Gastrocnemius medialis (tissue), 4 donors: Measurements from ENCODE around the gene TIGIT.

Source experiments
- POLR2A ChIP-seq, 2 donors: fragments of 450-650 bp; IDR thresholded peaks; one replicate each; pipeline ENCODE4 v1.6.1; 2017; ENCODE audit warnings: antibody characterized with exemption in 2 of 2, mild to moderate bottlenecking in 2 of 2, moderate library complexity in 2 of 2
- TF ChIP-seq, protein P1 (sequence below), 5 experiments: fragments of 450-650 bp in 3 of 5; fragments of 200-600 bp in 2 of 5; sonication (generic) in 2 of 5; IDR thresholded peaks in 4 of 5; conservative IDR thresholded peaks in 1 of 5; 1 replicate in 4 of 5; 2 replicates in 1 of 5; pipeline ENCODE4 v1.5.1; 2016 to 2019; ENCODE audit warnings: antibody characterized with exemption in 5 of 5, mild to moderate bottlenecking in 3 of 5, moderate library complexity in 3 of 5

DNA sequence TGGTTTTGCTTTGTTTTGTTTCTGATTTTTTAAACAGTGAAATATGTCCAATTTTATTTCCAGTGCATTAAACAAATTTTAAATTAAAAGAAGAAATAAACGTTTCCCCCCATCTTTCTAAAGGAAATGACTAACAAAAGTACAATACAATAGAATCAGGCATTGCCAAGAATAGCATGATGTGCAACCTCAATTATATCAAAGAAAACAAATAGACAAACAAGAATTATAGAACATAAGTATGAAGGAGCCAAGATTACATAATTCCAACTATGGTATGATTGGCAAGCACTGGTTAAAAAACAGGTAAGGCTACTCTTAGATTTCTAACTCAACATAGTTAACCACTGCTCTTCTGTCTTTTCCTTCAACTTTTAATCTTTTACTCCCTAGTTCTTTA is 26.4 kb downstream of the TIGIT start:
- no peak for TF ChIP-seq POLR2A (IDR thresholded peaks at IDR 0.05)
- TF ChIP-seq, protein P1, sequence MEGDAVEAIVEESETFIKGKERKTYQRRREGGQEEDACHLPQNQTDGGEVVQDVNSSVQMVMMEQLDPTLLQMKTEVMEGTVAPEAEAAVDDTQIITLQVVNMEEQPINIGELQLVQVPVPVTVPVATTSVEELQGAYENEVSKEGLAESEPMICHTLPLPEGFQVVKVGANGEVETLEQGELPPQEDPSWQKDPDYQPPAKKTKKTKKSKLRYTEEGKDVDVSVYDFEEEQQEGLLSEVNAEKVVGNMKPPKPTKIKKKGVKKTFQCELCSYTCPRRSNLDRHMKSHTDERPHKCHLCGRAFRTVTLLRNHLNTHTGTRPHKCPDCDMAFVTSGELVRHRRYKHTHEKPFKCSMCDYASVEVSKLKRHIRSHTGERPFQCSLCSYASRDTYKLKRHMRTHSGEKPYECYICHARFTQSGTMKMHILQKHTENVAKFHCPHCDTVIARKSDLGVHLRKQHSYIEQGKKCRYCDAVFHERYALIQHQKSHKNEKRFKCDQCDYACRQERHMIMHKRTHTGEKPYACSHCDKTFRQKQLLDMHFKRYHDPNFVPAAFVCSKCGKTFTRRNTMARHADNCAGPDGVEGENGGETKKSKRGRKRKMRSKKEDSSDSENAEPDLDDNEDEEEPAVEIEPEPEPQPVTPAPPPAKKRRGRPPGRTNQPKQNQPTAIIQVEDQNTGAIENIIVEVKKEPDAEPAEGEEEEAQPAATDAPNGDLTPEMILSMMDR (IDR thresholded peaks at IDR 0.05 in 4 of 5, conservative IDR thresholded peaks at IDR 0.05 in 1 of 5): no peak
